K562 (cell line): ENCODE data around the gene CCDC102B. TPM values are rescaled to one million over a fixed set of nuclear protein-coding genes. Genes with fewer than 3 reads are reported as not detected.

ENCODE experiments used
- ATAC-seq: fragments of 200-7000 bp; cut with Tn5 transposase; 3 replicates; pipeline ENCODE4 v1.9.1; 2020; ENCODE audit warnings: moderate library complexity
- BruUV-seq: library from RNA; stranded (reverse); fragments of 400-500 nt; replicated peaks from 2 replicates; lab custom pipeline; 2021; lab: Mats Ljungman, UMichigan
- CTCF ChIA-PET: fragments of 300-600 bp; formaldehyde crosslinking; extraction: SDS; loops from one replicate; lab custom pipeline; 2021; ENCODE audit warnings: low intra/inter-chr PET ratio; lab: Yijun Ruan, JAX
- POLR2A ChIA-PET: fragments of 300-600, 350-650 bp; sonication (Branson Sonifier 250); formaldehyde crosslinking; extraction: SDS; loops from one replicate; lab custom pipeline; 2021; ENCODE audit warnings: antibody characterized with exemption, inconsistent platforms; lab: Yijun Ruan, JAX
- DNase-seq, 4 experiments: peaks; one replicate each; pipeline versions ENCODE4 v3.0.0 to v3.0.0-alpha.2; 2011 to 2018; ENCODE audit warnings: low spot score in 3 of 4, mixed read lengths in 3 of 4; ENCODE audit errors: extremely low read depth in 1 of 4
- FAIRE-seq: peaks from 2 replicates; lab custom pipeline; 2011; peaks lifted over from hg19 to GRCh38; lab: Jason Lieb, UNC
- H2AFZ ChIP-seq: 2 replicates; pipeline ENCODE4 v1.6.0; 2011; ENCODE audit warnings: low read depth, low read length, control low read depth, inconsistent platforms
- H3K27ac ChIP-seq: fragments of 200-600 bp; 3 replicates; pipeline ENCODE4 v1.8.0; 2011; ENCODE audit warnings: low read depth, mild to moderate bottlenecking, control low read depth, inconsistent platforms, low read length, moderate library complexity, mixed read lengths; ENCODE audit errors: extremely low read depth
- H3K27me3 ChIP-seq, 2 experiments: fragments of 300-600 bp in 1 of 2; 2 replicates in 1 of 2; 3 replicates in 1 of 2; pipeline versions ENCODE4 v1.6.0 to v1.8.0; 2011; ENCODE audit warnings: inconsistent platforms in 2 of 2, low read length in 2 of 2, mild to moderate bottlenecking in 1 of 2, mixed read lengths in 1 of 2, moderate library complexity in 1 of 2; ENCODE audit not compliant: control insufficient read depth in 2 of 2, insufficient read depth in 2 of 2
- H3K36me3 ChIP-seq: fragments of 300-600 bp; 3 replicates; pipeline ENCODE4 v1.8.0; 2011; ENCODE audit warnings: mild to moderate bottlenecking, low read length, inconsistent platforms; ENCODE audit not compliant: control insufficient read depth, insufficient read depth
- H3K4me1 ChIP-seq, 2 experiments: fragments of 200-600 bp in 1 of 2; replicated peaks in 1 of 2; 2 replicates in 1 of 2; 3 replicates in 1 of 2; pipeline versions ENCODE4 v1.5.1 to v1.8.0; 2011; ENCODE audit warnings: inconsistent platforms in 2 of 2, low read length in 2 of 2, mild to moderate bottlenecking in 1 of 2, mixed read lengths in 1 of 2, moderate library complexity in 1 of 2; ENCODE audit not compliant: control insufficient read depth in 2 of 2, insufficient read depth in 2 of 2
- H3K4me2 ChIP-seq: 2 replicates; pipeline ENCODE4 v1.6.1; 2011; ENCODE audit warnings: low read length, control low read depth, inconsistent platforms, mixed read lengths; ENCODE audit not compliant: insufficient read depth
- H3K4me3 ChIP-seq: fragments of 200-600 bp; sonication (generic), shearing (Covaris generic); 2 replicates; pipeline ENCODE4 v1.5.1; 2016; ENCODE audit warnings: control low read depth, inconsistent platforms
- H3K79me2 ChIP-seq: fragments of 200-600 bp; 3 replicates; pipeline ENCODE4 v1.8.0; 2011; ENCODE audit warnings: low read length, inconsistent platforms; ENCODE audit not compliant: control insufficient read depth, insufficient read depth
- H3K9ac ChIP-seq, 2 experiments: 2 replicates each; pipeline versions ENCODE4 v1.6.0 to v1.6.1; 2011; ENCODE audit warnings: low read depth in 2 of 2, low read length in 2 of 2, control low read depth in 1 of 2, inconsistent platforms in 1 of 2, mild to moderate bottlenecking in 1 of 2, mixed read lengths in 1 of 2; ENCODE audit not compliant: insufficient read depth in 1 of 2
- H3K9me1 ChIP-seq: one replicate; pipeline ENCODE4 v1.6.0; 2011; ENCODE audit warnings: inconsistent platforms, mild to moderate bottlenecking, low read length, moderate library complexity; ENCODE audit not compliant: control insufficient read depth, insufficient read depth
- H3K9me3 ChIP-seq: replicated peaks from 2 replicates; pipeline ENCODE4 v1.5.1; 2011; ENCODE audit warnings: low read depth, low read length, inconsistent platforms; ENCODE audit not compliant: control insufficient read depth, insufficient read depth
- H4K20me1 ChIP-seq: replicated peaks from 2 replicates; pipeline ENCODE4 v1.6.1; 2011; ENCODE audit warnings: low read length, inconsistent platforms, mixed read lengths; ENCODE audit not compliant: control insufficient read depth, insufficient read depth
- ADNP ChIP-seq: fragments of 200-800 bp; sonication (Bioruptor generic); IDR thresholded peaks from 2 replicates; pipeline ENCODE4 v1.6.1; 2016; ENCODE audit warnings: missing genetic modification characterization, missing compliant biosample characterization
- ESRRA ChIP-seq: fragments of 450-650 bp; IDR thresholded peaks from 2 replicates; pipeline ENCODE4 v1.6.1; 2014; ENCODE audit warnings: low read depth, mild to moderate bottlenecking, moderate library complexity, borderline replicate concordance
- ETV5 ChIP-seq: sonication (generic); formaldehyde crosslinking; IDR thresholded peaks from 2 replicates; pipeline ENCODE4 v1.4.0; 2020; ENCODE audit warnings: low read depth, mild to moderate bottlenecking, missing genetic modification reagents
- NBN ChIP-seq: fragments of 450-650 bp; IDR thresholded peaks from 2 replicates; pipeline ENCODE4 v1.6.1; 2016; ENCODE audit warnings: low read depth, mild to moderate bottlenecking
- NCOA2 ChIP-seq, 2 experiments: fragments of 450-650 bp; IDR thresholded peaks; 2 replicates each; pipeline ENCODE4 v1.6.1; 2018; ENCODE audit warnings: mild to moderate bottlenecking in 2 of 2, moderate library complexity in 1 of 2; ENCODE audit not compliant: partially characterized antibody in 2 of 2
- NFIC ChIP-seq: fragments of 450-650 bp; IDR thresholded peaks from 2 replicates; pipeline ENCODE4 v1.6.1; 2017; ENCODE audit warnings: mild to moderate bottlenecking, inconsistent platforms
- PRDM10 ChIP-seq: fragments of 450-650 bp; IDR thresholded peaks from 2 replicates; pipeline ENCODE4 v1.6.1; 2018; ENCODE audit not compliant: partially characterized antibody
- PTBP1 ChIP-seq: fragments of 200-400 bp; formaldehyde crosslinking; IDR thresholded peaks from 2 replicates; pipeline ENCODE4 v1.6.1; 2017; ENCODE audit warnings: low read depth, low read length
- SAFB2 ChIP-seq: fragments of 200-400 bp; formaldehyde crosslinking; IDR thresholded peaks from 2 replicates; pipeline ENCODE4 v1.6.1; 2018; ENCODE audit warnings: borderline replicate concordance, low read length, low read depth, moderate library complexity; ENCODE audit not compliant: severe bottlenecking
- SIX5 ChIP-seq, 2 experiments: IDR thresholded peaks; 2 replicates each; pipeline ENCODE4 v1.6.1; 2011; ENCODE audit warnings: low read length in 2 of 2, borderline replicate concordance in 1 of 2, low read depth in 1 of 2, mild to moderate bottlenecking in 1 of 2, moderate library complexity in 1 of 2; ENCODE audit not compliant: insufficient read depth in 1 of 2
- SNRNP70 ChIP-seq: fragments of 200-400 bp; formaldehyde crosslinking; optimal IDR thresholded peaks from 2 replicates; pipeline ENCODE3; 2017; ENCODE audit warnings: low read depth, low read length
- TCF7 ChIP-seq: sonication (generic); IDR thresholded peaks from 2 replicates; pipeline ENCODE4 v1.6.1; 2016; ENCODE audit warnings: antibody characterized with exemption, borderline replicate concordance
- ZC3H4 ChIP-seq: sonication (generic); formaldehyde crosslinking; IDR thresholded peaks from 2 replicates; pipeline ENCODE4 v1.9.0; 2021; ENCODE audit warnings: missing genetic modification reagents, borderline replicate concordance
- ZNF398 ChIP-seq: fragments of 250-450 bp; sonication (Bioruptor Pico); IDR thresholded peaks from 2 replicates; pipeline ENCODE4 v1.8.0; 2021; ENCODE audit warnings: moderate library complexity, mild to moderate bottlenecking, inconsistent platforms
- ZNF57 ChIP-seq: fragments of 450-650 bp; formaldehyde crosslinking; IDR thresholded peaks from 2 replicates; pipeline ENCODE4 v1.4.0; 2020; ENCODE audit warnings: mild to moderate bottlenecking, moderate library complexity
- ZNF589 ChIP-seq: fragments of 200-800 bp; sonication (Bioruptor generic); IDR thresholded peaks from 2 replicates; pipeline ENCODE4 v1.6.1; 2016; ENCODE audit warnings: low read depth, missing genetic modification characterization, missing compliant biosample characterization
- ZNF785 ChIP-seq: fragments of 250-450 bp; sonication (Bioruptor Pico); IDR thresholded peaks from 2 replicates; pipeline ENCODE4 v1.4.0; 2020; ENCODE audit warnings: mild to moderate bottlenecking
- WGBS: fragments of 100-300 bp; shearing (Covaris generic); methylation state at CpG from one replicate; pipeline ENCODE4 v1.1.6; 2016; ENCODE audit warnings: low coverage, mixed read lengths; ENCODE audit not compliant: insufficient coverage; ENCODE audit errors: missing lambda C conversion rate; 5-methylcytosine and 5-hydroxymethylcytosine counted together
- in situ Hi-C: fragments of 300-500 bp; cut with MboI; formaldehyde crosslinking; loops from 4 replicates; pipeline ENCODE4 v1.15.0; 2018; ENCODE audit warnings: inconsistent platforms, mixed read lengths
- intact Hi-C: fragments of 100-400 bp; cut with micrococcal nuclease; formaldehyde crosslinking; loops from 2 replicates; pipeline ENCODE4 v1.14.2; 2022
- polyA plus RNA-seq, 8 experiments: library from polyadenylated mRNA; depleted of rRNA in 4 of 8; stranded (reverse) in 5 of 8; unstranded in 3 of 8; fragments of >200 nt; fragmentation: Nextera tagmentation in 2 of 8; fragmentation: Illumina TruSeq in 1 of 8; extraction: Ambion mirVana in 2 of 8; extraction: Trizol in 1 of 8; gene quantifications; 2 replicates each; pipeline versions ENCODE4 v1.2.1 to v1.2.3, GENCODE V29; 2011 to 2014; ENCODE audit warnings: inconsistent platforms in 1 of 8, missing spikeins in 1 of 8
- total RNA-seq, 7 experiments: library from RNA; depleted of rRNA in 6 of 7; stranded (reverse); fragments of >200 nt in 6 of 7; fragmentation: Illumina TruSeq in 2 of 7; extraction: Trizol in 2 of 7; gene quantifications; 2 replicates each; pipeline versions ENCODE4 v1.2.1 to v1.2.3, GENCODE V29; 2011 to 2021; ENCODE audit warnings: low replicate concordance in 1 of 7

The CCDC102B gene
- total and polyA plus RNA-seq, 9 of the 15 experiments (the other 6 are each of a cell fraction or from before 2014, with no cell fraction given) = 0.18 to 1.5 (median 0.73) TPM

- ChIA-PET POLR2A (interaction anchor here (0.7 kb wide), 1 partner anchor 1104 kb away, joined by 3 read pairs; no protein-coding TSS in a partner anchor), CTCF (no interaction called here)
- FAIRE-seq = no peak
- H3K4me2 ChIP-seq = no peak overlapping the region
- H3K36me3 ChIP-seq = no peaks in the 10 kb centered on the region
- no peak overlapping the region for H2AFZ ChIP-seq
- 5% methylated on average over 12 of the region's 12 CpGs for WGBS
- no peak overlapping the region for H3K4me3 ChIP-seq
- in situ Hi-C loops (no loop called here), intact Hi-C loops (no loop called here)
- no peak for ATAC-seq
- H3K27me3 ChIP-seq = no peaks in the 10 kb centered on the region
- BruUV-seq = no TSS peak
- H3K27ac ChIP-seq = no peak overlapping the region
- no peaks in the 10 kb centered on the region for H4K20me1 ChIP-seq
- H3K9me1 ChIP-seq = no peaks in the 10 kb centered on the region
- no peaks in the 10 kb centered on the region for H3K4me1 ChIP-seq
- H3K9ac ChIP-seq = no peak overlapping the region
- no peak for DNase-seq
- no peaks in the 10 kb centered on the region for H3K79me2 ChIP-seq
- H3K9me3 ChIP-seq = no peaks in the 10 kb centered on the region
- TF ChIP-seq PRDM10 (no peak), ZNF785 (CRISPR knock-in tag) (no peak), ETV5 (CRISPR knock-in tag) (no peak), NCOA2 (IDR thresholded peaks at IDR 0.05; ENCODE audit: partially characterized antibody in 2 of 2) (no peak), SNRNP70 (no peak), ESRRA (no peak), ADNP (tag) (no peak), NBN (no peak), ZNF589 (CRISPR knock-in tag) (no peak), ZNF398 (CRISPR knock-in tag) (no peak), ZNF57 (CRISPR knock-in tag) (no peak), SAFB2 (no peak), TCF7 (no peak), SIX5 (IDR thresholded peaks at IDR 0.05; ENCODE audit: borderline replicate concordance in 1 of 2, insufficient read depth in 1 of 2, low read depth in 1 of 2, low read length in 2 of 2) (no peak), NFIC (no peak), PTBP1 (no peak), ZC3H4 (no peak)
Observed at GRCh38 chr18:68992719-68993482, 195.0 kb downstream of the CCDC102B start.
